ENCODE data around the gene UNC13A. TPM values are rescaled to one million over a fixed set of nuclear protein-coding genes. Genes with fewer than 3 reads are reported as not detected.

Gene UNC13A
- total and polyA plus RNA-seq, 2 of the 8 experiments (the other 6 are each of a cell fraction or from before 2014, with no cell fraction given), result 13.1 to 47.6 TPM

GRCh38 chr19:17580470-17581144, 107.5 kb downstream of the UNC13A start:
- Histone ChIP-seq H2BK12ac (ENCODE audit: low read depth, low read length) (no peak overlapping the region), H3K9ac (replicated peaks in 1 of 4; ENCODE audit: extremely low read depth in 1 of 4, low read depth in 3 of 4, low read length in 3 of 4) (no peak overlapping the region), H3K4me1 (replicated peaks in 1 of 4; ENCODE audit: control insufficient read depth in 3 of 4, insufficient read depth in 4 of 4, low read length in 3 of 4) (peaks cover 0 to 18% (median 14%) of the 10 kb centered on the region in 4 experiments; a peak in 6 of 7 replicates), H3K36me3 (ENCODE audit: control insufficient read depth in 2 of 4, insufficient read depth in 4 of 4, low read length in 3 of 4) (peaks cover 0 to 10% (median 2%) of the 10 kb centered on the region in 4 experiments; a peak in 3 of 8 replicates), H3K9me3 (ENCODE audit: insufficient read depth in 2 of 2, low read depth in 1 of 2, low read length in 1 of 2) (no peaks in the 10 kb centered on the region), H3K27ac (ENCODE audit: low read depth, low read length) (no peak overlapping the region), H3K79me1 (ENCODE audit: low read depth, low read length) (peaks cover 3% of the 10 kb centered on the region; the same call in 1 of the 2 replicates), H2BK120ac (replicated peaks; ENCODE audit: low read depth, low read length) (no peak overlapping the region), H3K23me2 (ENCODE audit: low read depth, low read length) (no peaks in the 10 kb centered on the region; the same call in 1 of the 2 replicates), H4K5ac (ENCODE audit: insufficient read length, low read depth, low read length) (no peak overlapping the region), H4K8ac (ENCODE audit: extremely low read depth, insufficient read depth, low read length) (peak overlapping the region; percentile 15; the same call in 1 of the 2 replicates), H4K91ac (replicated peaks; ENCODE audit: insufficient read length, low read length) (no peak overlapping the region), H2BK5ac (ENCODE audit: low read depth, low read length) (0 out of 2 replicates have a peak overlapping the region, but pooled peaks have one; percentile 20), H2BK20ac (ENCODE audit: low read length) (no peak overlapping the region), H2BK15ac (ENCODE audit: low read length) (no peak overlapping the region), H3K14ac (ENCODE audit: insufficient read length) (no peak overlapping the region), H3K56ac (replicated peaks; ENCODE audit: insufficient read length, low read depth, low read length) (no peak overlapping the region), H2AK5ac (ENCODE audit: low read depth, low read length) (no peak overlapping the region), H4K20me1 (replicated peaks in 1 of 2; ENCODE audit: control insufficient read depth in 1 of 2, insufficient read depth in 2 of 2, low read length in 2 of 2) (peaks cover 1 to 3% of the 10 kb centered on the region in 2 experiments), H3K79me2 (ENCODE audit: control insufficient read depth in 1 of 2, insufficient read depth in 2 of 2, low read length in 2 of 2) (no peaks in the 10 kb centered on the region), H3K4me2 (ENCODE audit: insufficient read depth in 1 of 2, low read depth in 2 of 2, low read length in 2 of 2) (peak overlapping the region; percentile 59 to 61; a peak in 2 of 4 replicates), H3K18ac (ENCODE audit: extremely low read depth, low read length) (no peak overlapping the region), H3K4me3 (ENCODE audit: extremely low read depth in 1 of 4, insufficient read depth in 2 of 4, low read depth in 3 of 4, low read length in 4 of 4) (peak overlapping the region in 1 of 4 experiments; percentile 46; a peak in 1 of 8 replicates), H3K4ac (replicated peaks; ENCODE audit: insufficient read length, low read depth, low read length) (no peak overlapping the region), H3K23ac (ENCODE audit: insufficient read length) (no peak overlapping the region), H2AFZ (ENCODE audit: low read length) (no peak overlapping the region), H3K27me3 (replicated peaks in 1 of 4; ENCODE audit: control insufficient read depth in 3 of 4, extremely low read depth in 1 of 4, insufficient read depth in 3 of 4, low read length in 3 of 4) (no peaks in the 10 kb centered on the region)
- FAIRE-seq, result no peak
- 84% methylated on average over 28 of the region's 28 CpGs; no CpG with 5 or more reads in 1 of the 2 experiments for WGBS, 2 experiments (ENCODE audit: extremely low coverage in 1 of 2, insufficient coverage in 1 of 2, insufficient read length in 1 of 2, insufficient replicate concordance in 2 of 2, low coverage in 1 of 2, low lambda C conversion rate in 2 of 2, missing lambda C conversion rate in 1 of 2)
- ChIA-PET POLR2A (ENCODE audit: partially characterized antibody) (interaction anchor here (0.6 to 1.0 kb wide), 2 partner anchors 24 to 269 kb away, joined by 3 to 6 read pairs; no protein-coding TSS in a partner anchor), CTCF (ENCODE audit: partially characterized antibody) (interaction anchor here (0.5 to 2.3 kb wide), 9 partner anchors 24 to 283 kb away, joined by 3 to 30 read pairs (median 4); partner anchors contain the start of gene PGLS)
- DNase-seq (ENCODE audit: low read depth in 1 of 2, low spot score in 2 of 2), result no peak
- TF ChIP-seq CHD1 (IDR thresholded peaks at IDR 0.05; ENCODE audit: low read depth, low read length), result no peak
- no peak for TF ChIP-seq KDM5A (IDR thresholded peaks at IDR 0.05; ENCODE audit: low read length)
- no peak for TF ChIP-seq E2F6 (IDR thresholded peaks at IDR 0.05)
- TF ChIP-seq MAX (IDR thresholded peaks at IDR 0.05), result no peak
- no peak for TF ChIP-seq ASH2L (IDR thresholded peaks at IDR 0.05; ENCODE audit: low read length)
- TF ChIP-seq CTCF (IDR thresholded peaks at IDR 0.05; ENCODE audit: control extremely low read depth in 1 of 3, insufficient read depth in 1 of 3, low read depth in 1 of 3, low read length in 3 of 3), result peak; percentile 14 to 50 (median 45); a peak in 2 of 4 replicates
- TF ChIP-seq BCL11A (IDR thresholded peaks at IDR 0.05; ENCODE audit: low read depth in 2 of 2, low read length in 2 of 2), result no peak
